Measurements from ENCODE around the gene FBXO21. TPM values are rescaled to one million over a fixed set of nuclear protein-coding genes. Genes with fewer than 3 reads are reported as not detected.

Gene FBXO21
- total RNA-seq: 52.3 TPM
- long read RNA-seq, full-length matches to known transcripts: 146 of 162 reads
- long read RNA-seq, partial matches to known transcripts: 9 of 162 reads
- long read RNA-seq, other reads (novel, unspliced or antisense): 7 of 162 reads

- H3K4me1 ChIP-seq: peaks cover 26% of the 10 kb centered on the region
- H3K9me3 ChIP-seq (replicated peaks): peaks cover 7% of the 10 kb centered on the region
- H3K4me3 ChIP-seq: peak within 1 kb of the TSS; percentile 89
- peak; percentile 91 for DNase-seq
- H3K27me3 ChIP-seq (ENCODE audit: low read depth): no peaks in the 10 kb centered on the region
- intact Hi-C loops (cut with micrococcal nuclease): no loop called here
- peak within 1 kb of the TSS; percentile 85 for H3K27ac ChIP-seq (replicated peaks)
- peak; percentile 11 for TF ChIP-seq CTCF (IDR thresholded peaks at IDR 0.05; ENCODE audit: borderline replicate concordance)
- peaks cover 19% of the 10 kb centered on the region for H3K36me3 ChIP-seq
These were observed at the start of gene FBXO21 for GRCh38 chr12:117190210-117190781. Gene FBXO21 (minus strand): TSS chr12:117190470. CDS start chr12:117190456, 14 bp downstream.

GRCh38 chr12:117236456-117237001 lies 46.3 kb upstream of the FBXO21 start:
- peak; percentile 79 for TF ChIP-seq CTCF (IDR thresholded peaks at IDR 0.05; ENCODE audit: borderline replicate concordance)
- peak; percentile 76 for DNase-seq
- no peaks in the 10 kb centered on the region for H3K9me3 ChIP-seq (replicated peaks)
- H3K27ac ChIP-seq (replicated peaks): no peak overlapping the region
- no peak overlapping the region for H3K4me3 ChIP-seq
- H3K4me1 ChIP-seq: peaks cover 6% of the 10 kb centered on the region
- intact Hi-C loops (cut with micrococcal nuclease): no loop called here
- H3K36me3 ChIP-seq: no peaks in the 10 kb centered on the region
- peaks cover 71% of the 10 kb centered on the region for H3K27me3 ChIP-seq (ENCODE audit: low read depth)

GRCh38 chr12:117235261-117235660 lies 45.0 kb upstream of the FBXO21 start:
- Histone ChIP-seq H3K4me3 (no peak overlapping the region), H3K36me3 (no peaks in the 10 kb centered on the region), H3K9me3 (replicated peaks) (no peaks in the 10 kb centered on the region), H3K27me3 (ENCODE audit: low read depth) (peaks cover 84% of the 10 kb centered on the region), H3K27ac (replicated peaks) (no peak overlapping the region), H3K4me1 (peaks cover 2% of the 10 kb centered on the region)
- intact Hi-C loops (cut with micrococcal nuclease): no loop called here
- no peak for DNase-seq
- TF ChIP-seq CTCF (IDR thresholded peaks at IDR 0.05; ENCODE audit: borderline replicate concordance): no peak

- no peaks in the 10 kb centered on the region for H3K4me1 ChIP-seq
- no peak for DNase-seq
- no peak overlapping the region for H3K27ac ChIP-seq (replicated peaks)
- no peaks in the 10 kb centered on the region for H3K36me3 ChIP-seq
- H3K9me3 ChIP-seq (replicated peaks): no peaks in the 10 kb centered on the region
- intact Hi-C loops (cut with micrococcal nuclease): no loop called here
- no peak overlapping the region for H3K4me3 ChIP-seq
- H3K27me3 ChIP-seq (ENCODE audit: low read depth): peaks cover 92% of the 10 kb centered on the region
- no peak for TF ChIP-seq CTCF (IDR thresholded peaks at IDR 0.05; ENCODE audit: borderline replicate concordance)
These were observed 44.2 kb upstream of the FBXO21 start for GRCh38 chr12:117234441-117234840.

- no peaks in the 10 kb centered on the region for H3K4me1 ChIP-seq
- no peaks in the 10 kb centered on the region for H3K36me3 ChIP-seq
- no peak for TF ChIP-seq CTCF (IDR thresholded peaks at IDR 0.05; ENCODE audit: borderline replicate concordance)
- H3K27ac ChIP-seq (replicated peaks): no peak overlapping the region
- peaks cover 94% of the 10 kb centered on the region for H3K27me3 ChIP-seq (ENCODE audit: low read depth)
- H3K4me3 ChIP-seq: no peak overlapping the region
- DNase-seq: no peak
- no peaks in the 10 kb centered on the region for H3K9me3 ChIP-seq (replicated peaks)
- intact Hi-C loops (cut with micrococcal nuclease): no loop called here
These were observed 41.5 kb upstream of the FBXO21 start for GRCh38 chr12:117231750-117232149.

Data from left ventricle myocardium inferior (tissue), 1 donor.